Natural killer cell (primary cell): ENCODE results near the gene TRIM47. TPM values are rescaled to one million over a fixed set of nuclear protein-coding genes. Genes with fewer than 3 reads are reported as not detected.

ENCODE experiments used
- ATAC-seq, 3 donors: fragments of 150-1000 bp in 2 of 3; fragments of 200-7000 bp in 1 of 3; cut with Tn5 transposase; 1 replicate in 1 of 3; 2 replicates in 2 of 3; pipeline ENCODE4 v1.10.0; 2021; ENCODE audit warnings: mild to moderate bottlenecking in 2 of 3, moderate library complexity in 2 of 3
- DNase-seq, 2 donors: peaks; one replicate each; pipeline versions ENCODE4 v3.0.0 to v3.0.0-alpha.2; 2013 to 2021; ENCODE audit warnings: mixed read lengths in 1 of 2
- H3K27ac ChIP-seq: one replicate; pipeline ENCODE4 v1.5.1; 2013; ENCODE audit warnings: mild to moderate bottlenecking, low read length
- H3K27me3 ChIP-seq: one replicate; pipeline ENCODE4 v1.6.1; 2013; ENCODE audit warnings: low read length; ENCODE audit not compliant: control insufficient read depth, insufficient read depth
- H3K36me3 ChIP-seq: one replicate; pipeline ENCODE4 v1.6.1; 2013; ENCODE audit warnings: low read length; ENCODE audit not compliant: control insufficient read depth, insufficient read depth
- H3K4me1 ChIP-seq: one replicate; pipeline ENCODE4 v1.6.1; 2013; ENCODE audit warnings: low read length; ENCODE audit not compliant: control insufficient read depth, insufficient read depth
- H3K4me3 ChIP-seq: one replicate; pipeline ENCODE4 v1.5.1; 2013; ENCODE audit warnings: low read length
- H3K9me3 ChIP-seq: one replicate; pipeline ENCODE4 v1.6.1; 2013; ENCODE audit warnings: low read length; ENCODE audit not compliant: control insufficient read depth, insufficient read depth
- H3K27ac Mint-ChIP-seq, 2 donors: one replicate each; pipeline ENCODE4 v1.8.0; 2022; ENCODE audit warnings: mild to moderate bottlenecking in 2 of 2, mixed read lengths in 2 of 2, moderate library complexity in 1 of 2
- H3K27me3 Mint-ChIP-seq, 2 donors: one replicate each; pipeline ENCODE4 v1.8.0; 2022; ENCODE audit warnings: low read depth in 2 of 2, mixed read lengths in 2 of 2
- H3K36me3 Mint-ChIP-seq: one replicate; pipeline ENCODE4 v1.8.0; 2022; ENCODE audit warnings: mixed read lengths
- H3K4me1 Mint-ChIP-seq, 2 donors: one replicate each; pipeline ENCODE4 v1.8.0; 2022; ENCODE audit warnings: mixed read lengths in 2 of 2
- H3K4me3 Mint-ChIP-seq: one replicate; pipeline ENCODE4 v1.8.0; 2022; ENCODE audit warnings: mild to moderate bottlenecking, moderate library complexity, mixed read lengths
- H3K9me3 Mint-ChIP-seq, 2 donors: one replicate each; pipeline ENCODE4 v1.8.0; 2022; ENCODE audit warnings: mixed read lengths in 2 of 2
- WGBS: methylation state at CpG from one replicate; pipeline ENCODE4 v1.1.7; 2013; ENCODE audit warnings: missing lambda C conversion rate; ENCODE audit not compliant: insufficient coverage; 5-methylcytosine and 5-hydroxymethylcytosine counted together
- intact Hi-C: fragments of 100-400 bp; cut with micrococcal nuclease; formaldehyde crosslinking; loops from one replicate; pipeline ENCODE4 v1.14.2; 2022
- total RNA-seq, 4 donors: library from RNA; stranded (reverse); fragments of 120-200 nt in 1 of 4; gene quantifications; one replicate each; pipeline versions ENCODE4 v1.2.3 to v1.2.4, GENCODE V29; 2013 to 2022
- TF ChIP-seq, protein P1 (sequence below): fragments of 200-600 bp; IDR thresholded peaks from one replicate; pipeline ENCODE4 v1.8.0; 2022; ENCODE audit warnings: antibody characterized with exemption

The TRIM47 gene
- total RNA-seq, 3 donors from 2014 or later (not counting 1 experiment from before 2014, with no cell fraction given): 1.2 to 2.5 (median 2.0) TPM

DNA sequence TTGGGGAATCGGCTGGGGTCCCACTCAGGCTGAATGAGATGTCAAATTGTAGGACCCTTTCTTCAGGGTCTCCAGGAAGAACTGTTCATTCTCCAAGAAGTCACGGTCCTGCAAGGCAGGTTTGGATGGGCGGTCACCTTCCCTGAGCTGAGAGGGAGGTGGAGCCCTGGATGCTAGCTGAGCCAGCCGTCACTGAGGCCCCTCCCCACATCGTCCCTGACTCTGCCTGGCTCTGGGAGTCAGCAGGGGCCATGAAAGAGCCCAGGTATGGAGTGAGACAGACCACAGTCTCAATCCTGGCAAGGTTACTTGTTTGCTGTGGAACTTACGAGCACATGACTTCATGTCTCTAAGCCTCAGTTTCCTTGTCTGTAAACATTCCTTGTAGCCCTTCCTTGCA lies 32.3 kb upstream of the TRIM47 start:
- Histone ChIP-seq H3K36me3 (peaks cover 5% of the 10 kb centered on the region), H3K4me1 (peaks cover under 1% of the 10 kb centered on the region), H3K9me3 (no peaks in the 10 kb centered on the region), H3K27ac (no peak overlapping the region), H3K27me3 (no peaks in the 10 kb centered on the region), H3K4me3 (no peak overlapping the region)
- WGBS: 92% methylated on average over 6 of the region's 6 CpGs
- DNase-seq: no peak
- H3K27ac Mint-ChIP-seq: no peak overlapping the region
- H3K4me3 Mint-ChIP-seq: no peak overlapping the region
- ATAC-seq: no peak
- TF ChIP-seq, protein P1, sequence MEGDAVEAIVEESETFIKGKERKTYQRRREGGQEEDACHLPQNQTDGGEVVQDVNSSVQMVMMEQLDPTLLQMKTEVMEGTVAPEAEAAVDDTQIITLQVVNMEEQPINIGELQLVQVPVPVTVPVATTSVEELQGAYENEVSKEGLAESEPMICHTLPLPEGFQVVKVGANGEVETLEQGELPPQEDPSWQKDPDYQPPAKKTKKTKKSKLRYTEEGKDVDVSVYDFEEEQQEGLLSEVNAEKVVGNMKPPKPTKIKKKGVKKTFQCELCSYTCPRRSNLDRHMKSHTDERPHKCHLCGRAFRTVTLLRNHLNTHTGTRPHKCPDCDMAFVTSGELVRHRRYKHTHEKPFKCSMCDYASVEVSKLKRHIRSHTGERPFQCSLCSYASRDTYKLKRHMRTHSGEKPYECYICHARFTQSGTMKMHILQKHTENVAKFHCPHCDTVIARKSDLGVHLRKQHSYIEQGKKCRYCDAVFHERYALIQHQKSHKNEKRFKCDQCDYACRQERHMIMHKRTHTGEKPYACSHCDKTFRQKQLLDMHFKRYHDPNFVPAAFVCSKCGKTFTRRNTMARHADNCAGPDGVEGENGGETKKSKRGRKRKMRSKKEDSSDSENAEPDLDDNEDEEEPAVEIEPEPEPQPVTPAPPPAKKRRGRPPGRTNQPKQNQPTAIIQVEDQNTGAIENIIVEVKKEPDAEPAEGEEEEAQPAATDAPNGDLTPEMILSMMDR: no peak
- H3K27me3 Mint-ChIP-seq: no peaks in the 10 kb centered on the region
- intact Hi-C loops: no loop called here
- H3K36me3 Mint-ChIP-seq: no peaks in the 10 kb centered on the region
- H3K9me3 Mint-ChIP-seq: no peaks in the 10 kb centered on the region
- no peaks in the 10 kb centered on the region for H3K4me1 Mint-ChIP-seq

DNA sequence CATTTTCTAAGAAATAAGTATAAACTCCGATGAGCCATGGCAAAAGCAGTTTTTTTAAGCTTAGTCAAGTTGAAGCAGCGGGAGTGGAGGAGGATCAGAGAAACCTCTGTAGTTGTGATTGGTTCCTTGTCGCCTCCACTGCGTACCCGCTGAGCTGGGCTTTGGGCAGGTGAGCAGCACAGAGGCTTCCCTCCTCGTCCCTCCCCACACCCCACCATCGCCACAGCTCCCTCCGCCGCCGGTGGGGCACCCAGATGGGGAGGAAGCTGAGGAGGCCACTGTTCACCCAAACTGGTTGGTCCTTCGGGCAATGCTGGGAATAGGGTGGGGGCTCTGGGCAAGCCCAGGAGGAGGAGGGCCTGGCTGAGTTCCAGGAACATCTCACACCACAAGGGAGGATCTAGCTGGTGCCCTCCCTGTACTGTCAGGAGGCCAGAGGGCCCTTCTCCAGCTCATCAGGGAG lies 31.5 kb upstream of the TRIM47 start:
- Mint-ChIP-seq H3K9me3 (no peaks in the 10 kb centered on the region), H3K4me3 (no peak overlapping the region), H3K4me1 (peaks cover 0 to 4% of the 10 kb centered on the region in 2 donors), H3K27ac (no peak overlapping the region), H3K27me3 (no peaks in the 10 kb centered on the region), H3K36me3 (no peaks in the 10 kb centered on the region)
- no peaks in the 10 kb centered on the region for H3K9me3 ChIP-seq
- H3K27ac ChIP-seq: no peak overlapping the region
- TF ChIP-seq, protein P1: no peak
- peaks cover 9% of the 10 kb centered on the region for H3K4me1 ChIP-seq
- intact Hi-C loops: no loop called here
- H3K4me3 ChIP-seq: no peak overlapping the region
- DNase-seq (no peak), ATAC-seq (no peak)
- 46% methylated on average over 7 of the region's 11 CpGs for WGBS
- H3K36me3 ChIP-seq: peaks cover 5% of the 10 kb centered on the region
- H3K27me3 ChIP-seq: no peaks in the 10 kb centered on the region

DNA sequence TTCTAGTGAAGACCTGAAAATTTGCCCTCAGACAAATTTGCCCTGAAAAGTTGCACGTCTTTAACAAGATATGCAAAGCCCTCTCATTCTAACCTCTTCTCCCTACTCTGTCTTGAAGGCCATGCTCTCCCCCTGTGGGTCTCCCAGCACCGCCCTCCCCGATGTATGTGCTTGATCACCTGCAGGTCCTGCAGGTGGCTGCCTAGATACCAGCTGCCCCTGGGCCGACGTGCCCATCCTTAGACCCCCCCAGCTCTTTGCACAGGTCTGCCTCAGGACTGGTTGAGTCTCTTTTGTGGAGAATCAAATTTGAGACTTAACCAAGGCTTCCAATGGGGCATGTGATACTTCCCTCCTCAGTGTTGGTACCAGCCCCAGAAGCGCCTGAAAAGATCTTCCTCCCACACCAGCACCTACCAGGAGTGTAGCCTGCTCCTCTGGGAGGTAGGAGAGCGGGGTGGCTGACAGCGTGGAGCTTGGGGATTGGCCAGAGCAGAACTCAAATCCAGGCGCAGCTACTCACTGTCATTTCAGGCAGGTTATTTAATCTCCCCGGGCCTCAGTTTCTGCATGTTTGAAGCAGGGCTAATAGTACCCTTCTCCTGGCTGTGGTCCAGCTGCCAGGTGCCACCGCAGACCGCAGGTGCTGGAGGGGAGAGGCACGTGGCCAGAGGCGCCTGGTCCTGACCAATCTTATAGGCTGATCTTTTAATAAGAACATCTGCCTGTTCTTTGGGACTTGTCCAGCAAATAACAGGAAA lies 30.9 kb upstream of the TRIM47 start:
- peaks cover under 1% of the 10 kb centered on the region for H3K36me3 ChIP-seq
- intact Hi-C loops: no loop called here
- H3K27me3 ChIP-seq: no peaks in the 10 kb centered on the region
- no peak overlapping the region for H3K27ac ChIP-seq
- peaks cover 0 to 10% of the 10 kb centered on the region in 2 donors for H3K4me1 Mint-ChIP-seq
- no peaks in the 10 kb centered on the region for H3K27me3 Mint-ChIP-seq
- no peaks in the 10 kb centered on the region for H3K9me3 Mint-ChIP-seq
- no peak overlapping the region for H3K4me3 Mint-ChIP-seq
- no peak for ATAC-seq
- no peaks in the 10 kb centered on the region for H3K9me3 ChIP-seq
- no peak overlapping the region for H3K4me3 ChIP-seq
- WGBS: 85% methylated on average over 14 of the region's 14 CpGs
- no peaks in the 10 kb centered on the region for H3K36me3 Mint-ChIP-seq
- peak overlapping the region in 1 of 2 donors; percentile 44 for H3K27ac Mint-ChIP-seq
- peaks cover 10% of the 10 kb centered on the region for H3K4me1 ChIP-seq
- DNase-seq: no peak
- TF ChIP-seq, protein P1: no peak
